Astrocyte of the spinal cord (primary cell): ENCODE results near the gene GUCY2C.

Source experiments
- DNase-seq: peaks from one replicate; pipeline ENCODE4 v3.0.0; 2011; ENCODE audit warnings: low read depth, low spot score
- H3K4me3 ChIP-seq: 2 replicates; pipeline ENCODE4 v1.5.1; 2011; ENCODE audit warnings: low read depth, mild to moderate bottlenecking, low read length, moderate library complexity
- in situ Hi-C: cut with HindIII; loops from 2 replicates; pipeline ENCODE4 v1.10.0; 2017; ENCODE audit warnings: low sequenced_read_pairs
- TF ChIP-seq, protein P1 (sequence below): IDR thresholded peaks from 2 replicates; pipeline ENCODE4 v1.5.1; 2012; ENCODE audit warnings: low read depth, mild to moderate bottlenecking, low read length, inconsistent platforms

GUCY2C gene

DNA sequence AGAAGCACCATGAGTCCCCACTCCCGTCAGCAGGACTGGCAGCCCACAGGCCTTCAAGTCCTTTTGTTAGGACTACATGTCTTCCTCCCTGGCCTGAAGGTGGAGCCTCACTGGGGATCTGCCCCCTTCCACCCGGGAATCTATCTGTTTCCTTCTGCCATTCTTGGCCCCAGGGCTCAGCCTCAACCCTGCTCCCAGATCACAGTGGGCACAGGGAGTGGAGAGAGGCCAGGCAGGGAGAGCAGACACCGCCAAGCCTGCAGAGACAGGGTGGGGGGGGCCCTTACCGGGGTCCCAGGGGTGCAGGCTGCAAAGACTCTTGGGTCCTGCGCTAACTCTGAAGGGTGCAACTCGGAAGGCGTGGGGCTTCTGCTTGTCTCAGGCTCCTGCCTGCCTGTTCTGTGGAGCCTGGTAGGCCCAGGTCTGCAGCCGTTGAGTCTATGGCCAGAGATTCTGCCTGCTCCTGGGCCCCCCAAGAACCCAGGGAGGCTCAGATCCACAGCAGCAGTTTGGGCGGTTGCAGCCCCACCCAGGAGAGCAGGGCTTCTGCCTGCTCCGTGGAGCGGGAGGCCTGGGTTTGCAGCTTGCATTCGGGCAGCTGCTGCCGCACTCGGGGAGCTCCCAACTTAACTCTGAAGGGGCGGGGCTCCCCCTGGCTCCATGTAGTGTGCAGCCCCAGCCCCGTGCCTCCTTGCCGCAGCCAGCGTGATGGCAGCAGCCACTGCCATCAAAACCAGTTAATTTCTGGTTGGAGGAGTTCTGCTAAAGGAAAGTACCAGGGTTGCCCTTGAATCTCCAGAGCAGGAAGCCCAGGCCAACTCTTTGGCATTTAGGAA, 107.0 kb downstream of the GUCY2C start:
- DNase-seq = no peak
- in situ Hi-C loops = no loop called here
- TF ChIP-seq, protein P1, sequence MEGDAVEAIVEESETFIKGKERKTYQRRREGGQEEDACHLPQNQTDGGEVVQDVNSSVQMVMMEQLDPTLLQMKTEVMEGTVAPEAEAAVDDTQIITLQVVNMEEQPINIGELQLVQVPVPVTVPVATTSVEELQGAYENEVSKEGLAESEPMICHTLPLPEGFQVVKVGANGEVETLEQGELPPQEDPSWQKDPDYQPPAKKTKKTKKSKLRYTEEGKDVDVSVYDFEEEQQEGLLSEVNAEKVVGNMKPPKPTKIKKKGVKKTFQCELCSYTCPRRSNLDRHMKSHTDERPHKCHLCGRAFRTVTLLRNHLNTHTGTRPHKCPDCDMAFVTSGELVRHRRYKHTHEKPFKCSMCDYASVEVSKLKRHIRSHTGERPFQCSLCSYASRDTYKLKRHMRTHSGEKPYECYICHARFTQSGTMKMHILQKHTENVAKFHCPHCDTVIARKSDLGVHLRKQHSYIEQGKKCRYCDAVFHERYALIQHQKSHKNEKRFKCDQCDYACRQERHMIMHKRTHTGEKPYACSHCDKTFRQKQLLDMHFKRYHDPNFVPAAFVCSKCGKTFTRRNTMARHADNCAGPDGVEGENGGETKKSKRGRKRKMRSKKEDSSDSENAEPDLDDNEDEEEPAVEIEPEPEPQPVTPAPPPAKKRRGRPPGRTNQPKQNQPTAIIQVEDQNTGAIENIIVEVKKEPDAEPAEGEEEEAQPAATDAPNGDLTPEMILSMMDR = no peak
- no peak overlapping the region for H3K4me3 ChIP-seq

DNA sequence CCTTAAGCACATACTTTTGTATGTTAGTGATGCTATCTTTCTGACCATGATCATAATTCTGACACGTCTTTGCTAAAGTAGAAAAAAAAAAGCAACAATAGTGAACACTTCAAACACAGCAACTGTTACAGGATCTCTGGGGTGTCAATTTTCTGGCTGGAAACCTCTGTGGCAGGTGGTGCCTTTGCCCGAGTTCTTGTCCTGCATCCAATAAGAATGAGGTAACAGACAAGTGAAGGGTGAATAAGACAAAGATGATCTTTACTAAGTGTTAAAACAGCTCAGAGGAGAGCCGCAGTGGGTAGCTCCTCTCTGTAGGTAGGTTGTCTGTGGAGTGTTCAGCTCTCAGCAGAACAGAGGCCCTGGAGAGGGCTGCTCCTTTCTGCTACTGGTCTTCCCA, 107.8 kb downstream of the GUCY2C start:
- no peak for DNase-seq
- in situ Hi-C loops = no loop called here
- TF ChIP-seq, protein P1 = no peak
- no peak overlapping the region for H3K4me3 ChIP-seq

DNA sequence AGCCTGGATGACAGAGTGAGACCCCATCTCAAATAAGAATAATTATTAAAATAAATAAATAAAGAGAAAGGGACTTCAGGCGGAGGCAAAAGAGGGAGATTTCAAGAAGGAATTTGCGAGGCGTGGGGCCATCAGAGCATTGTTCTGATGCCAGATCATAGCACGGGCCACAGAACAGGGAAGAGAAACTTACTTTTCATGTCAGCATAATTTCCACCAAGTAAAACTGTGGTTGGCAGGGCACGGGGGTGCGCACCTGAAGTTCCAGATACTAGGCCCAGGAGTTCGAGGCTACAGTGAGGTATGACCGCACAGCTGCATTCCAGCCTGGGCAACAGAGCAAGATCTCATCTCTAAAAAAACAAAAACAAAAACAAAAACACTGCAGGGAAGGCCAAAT, 117.8 kb downstream of the GUCY2C start:
- TF ChIP-seq, protein P1 = no peak
- no peak overlapping the region for H3K4me3 ChIP-seq
- in situ Hi-C loops = no loop called here
- no peak for DNase-seq

DNA sequence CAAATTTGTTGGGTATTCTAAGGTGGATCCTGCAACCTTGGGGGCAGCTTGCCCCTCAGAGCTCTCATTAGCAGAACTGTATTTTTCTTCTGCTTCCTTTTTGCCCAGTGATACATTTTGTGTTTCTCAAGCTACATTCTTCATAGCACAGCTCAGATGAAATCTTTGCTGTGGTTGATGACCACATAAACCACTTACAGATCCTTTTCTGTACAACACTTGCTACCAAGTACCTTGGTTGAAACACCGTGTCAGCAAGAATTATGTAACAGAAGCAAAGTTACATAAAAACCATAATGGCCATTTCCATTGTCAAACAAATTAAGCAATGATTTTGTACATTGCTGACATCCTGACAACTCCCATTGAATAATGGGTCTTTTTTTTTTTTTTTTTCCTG, 119.1 kb downstream of the GUCY2C start:
- H3K4me3 ChIP-seq = no peak overlapping the region
- peak; percentile 35 for DNase-seq
- in situ Hi-C loops = no loop called here
- TF ChIP-seq, protein P1 = no peak

DNA sequence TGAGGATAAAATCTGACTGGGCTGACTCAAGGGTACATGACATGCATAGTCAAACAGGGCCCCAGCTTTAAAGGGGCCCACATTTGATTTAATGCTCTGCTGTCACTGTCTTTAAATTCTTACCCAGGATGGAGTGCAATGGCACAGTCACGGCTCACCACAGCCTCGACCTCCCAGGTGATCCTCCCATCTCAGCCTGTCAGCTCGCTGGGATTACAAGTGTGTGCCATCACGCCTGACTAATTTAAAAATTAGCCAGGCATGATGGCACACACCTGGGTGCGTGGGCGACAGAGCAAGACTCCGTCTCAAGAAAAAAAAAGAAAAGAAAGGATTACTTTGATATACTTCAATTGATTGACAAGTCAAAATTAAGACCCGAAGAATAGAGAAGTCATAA, 119.5 kb downstream of the GUCY2C start:
- in situ Hi-C loops = no loop called here
- TF ChIP-seq, protein P1 = no peak
- DNase-seq = no peak
- no peak overlapping the region for H3K4me3 ChIP-seq

DNA sequence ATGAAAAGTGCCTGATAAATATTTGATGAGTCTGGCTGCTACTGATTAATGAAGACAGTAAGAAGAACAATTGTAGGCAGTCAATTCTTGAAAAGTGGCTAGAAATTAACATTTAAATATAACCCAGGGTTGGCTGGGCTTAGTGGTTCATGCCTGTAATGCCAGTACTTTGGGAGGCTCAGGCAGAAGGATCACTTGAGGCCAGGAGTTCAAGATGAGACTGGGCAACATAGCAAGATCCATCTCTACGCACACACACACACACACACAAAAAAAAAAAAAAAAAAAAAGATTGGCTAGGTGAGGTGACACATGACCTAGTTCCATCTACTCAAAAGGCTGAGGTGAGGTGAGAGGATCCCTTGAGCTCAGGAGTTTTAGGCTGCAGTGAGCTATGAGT, 120.8 kb downstream of the GUCY2C start:
- in situ Hi-C loops = no loop called here
- DNase-seq = no peak
- TF ChIP-seq, protein P1 = no peak
- H3K4me3 ChIP-seq = no peak overlapping the region
